ENCODE data around the gene GMPR2.
"Not testable (repeated sequence)": the region's sequence is repeated elsewhere in the genome, so short reads cannot be mapped to it uniquely, and the experiment has no call there.

The GMPR2 gene

DNA sequence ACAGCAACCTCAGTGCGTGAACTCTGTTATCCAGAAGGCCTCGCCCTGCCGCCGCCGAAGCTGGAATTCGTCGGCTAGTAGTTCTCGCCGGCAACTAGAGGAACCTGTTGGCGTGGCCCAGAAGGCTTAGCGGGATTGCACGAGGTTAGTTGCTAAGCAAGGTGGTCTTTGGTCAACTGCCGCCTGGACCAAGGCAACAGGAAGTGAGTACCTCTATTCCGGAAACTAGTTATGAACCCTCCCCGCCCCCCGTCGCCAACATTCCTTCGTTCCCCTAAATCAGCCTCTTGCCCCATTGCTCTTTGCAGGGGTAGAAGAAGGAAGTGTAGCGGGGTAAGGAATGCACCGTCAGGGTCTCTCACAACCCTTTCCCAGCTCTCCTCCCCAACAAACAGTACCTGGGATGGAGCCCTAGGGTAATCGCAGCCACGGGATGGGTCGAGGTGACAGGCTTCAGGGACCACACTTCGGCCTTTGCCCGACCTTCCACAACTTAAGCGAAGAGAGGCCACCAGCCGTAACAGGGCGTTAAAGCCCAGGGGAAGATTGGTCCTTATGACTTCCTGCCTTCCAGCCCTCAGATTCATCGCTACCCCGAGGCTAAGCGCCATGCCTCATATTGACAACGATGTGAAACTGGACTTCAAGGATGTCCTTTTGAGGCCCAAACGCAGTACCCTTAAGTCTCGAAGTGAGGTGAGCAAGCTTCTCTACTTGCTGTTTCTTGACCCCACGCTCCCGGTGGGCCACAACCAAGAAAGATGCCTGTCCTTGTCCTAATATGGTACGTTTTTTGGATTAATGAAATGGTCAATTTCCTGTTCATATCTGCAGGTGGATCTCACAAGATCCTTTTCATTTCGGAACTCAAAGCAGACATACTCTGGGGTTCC is at the start of gene GMPR2:
GMPR2 (plus strand) TSS at position 285 of the 893 bp plus-strand sequence; CDS start at position 610, 325 bp downstream.
- DNase-seq = no peak

- no peak for DNase-seq
These were observed 49.7 kb upstream of the GMPR2 start for GRCh38 chr14:24183014-24183481.

DNA sequence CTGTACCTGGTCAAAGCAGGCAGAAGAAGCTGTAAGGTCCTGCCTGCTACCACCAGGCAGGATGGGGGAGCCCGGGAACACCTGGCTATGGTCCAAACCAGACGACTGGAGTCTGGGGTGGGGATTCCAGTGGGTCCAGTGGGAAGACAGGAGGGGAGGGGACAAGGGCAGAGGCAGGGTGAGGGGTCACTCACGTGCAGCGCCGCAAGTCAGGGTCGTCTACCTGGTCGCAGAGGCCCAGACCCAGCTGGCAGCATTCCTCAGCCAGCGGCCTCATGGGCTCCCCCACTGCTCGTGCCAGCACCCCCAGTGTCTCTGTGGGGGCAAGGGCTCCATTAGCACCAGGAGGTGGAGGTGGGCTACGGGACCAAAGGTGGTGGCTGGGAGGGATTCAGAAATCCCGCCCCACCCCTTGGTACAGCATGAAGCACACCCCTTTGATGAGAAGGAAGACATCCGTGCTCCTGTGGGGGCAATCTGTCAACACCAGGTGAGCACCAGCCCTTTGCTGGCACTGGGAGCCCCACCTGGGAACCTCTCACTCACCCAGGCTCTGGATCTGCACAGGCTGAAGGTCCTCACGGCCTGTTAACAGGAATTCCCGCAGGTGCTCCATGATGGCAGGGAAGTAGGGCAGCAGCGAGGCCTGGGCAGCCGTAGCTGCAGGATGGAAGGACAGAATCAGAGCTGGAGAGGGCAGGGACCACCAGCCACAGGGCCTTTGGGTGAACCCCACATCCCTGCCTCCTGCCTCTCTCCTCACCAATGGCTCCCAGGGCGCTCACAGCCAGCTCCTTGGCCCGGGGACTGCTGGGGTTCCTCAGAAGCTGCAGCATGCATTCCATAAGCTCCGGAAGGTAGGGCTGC is 48.4 kb upstream of the GMPR2 start:
- no peak for DNase-seq

GRCh38 chr14:24185026-24185425 is 47.7 kb upstream of the GMPR2 start:
- DNase-seq = no peak

- no peak for DNase-seq
These were observed 47.0 kb upstream of the GMPR2 start for GRCh38 chr14:24185741-24186140.

DNA sequence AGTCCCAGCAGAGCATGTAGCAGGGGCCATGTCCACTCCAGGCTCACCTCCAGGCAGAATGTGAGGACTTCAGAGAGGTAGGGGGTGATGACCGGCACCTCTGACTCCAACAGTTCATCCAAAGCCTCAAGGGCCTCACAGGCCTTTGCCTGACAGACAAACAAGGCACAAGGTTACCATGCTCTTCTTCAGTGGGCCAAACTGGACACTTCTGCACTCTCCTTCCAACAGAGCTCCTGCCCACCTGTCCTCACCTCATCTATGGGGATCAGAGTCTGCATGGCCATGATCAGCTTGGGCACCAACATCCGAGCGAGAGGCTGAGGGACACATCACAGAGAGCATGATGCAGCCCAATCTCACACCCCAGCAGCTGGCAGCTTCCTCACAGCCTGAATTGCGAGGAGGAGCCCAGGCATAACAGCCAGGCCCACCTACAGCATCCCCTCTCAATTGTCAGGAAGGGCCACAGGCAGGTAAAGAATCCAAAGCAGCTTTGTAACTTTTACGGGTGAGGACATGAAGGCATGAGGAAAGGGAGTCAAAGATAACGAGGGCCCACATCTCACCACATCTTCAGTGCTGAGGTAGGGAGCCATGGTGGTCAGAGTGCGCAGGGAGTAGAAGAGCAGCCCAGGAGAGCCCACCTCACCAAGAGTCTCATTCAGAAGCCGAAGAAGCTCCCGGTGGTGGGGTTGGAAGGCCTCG is 45.7 kb upstream of the GMPR2 start:
- DNase-seq = no peak

- DNase-seq = no peak
These were observed 45.2 kb upstream of the GMPR2 start for GRCh38 chr14:24187539-24187915.

- peak; percentile 98 for DNase-seq
These were observed 44.3 kb upstream of the GMPR2 start, which contains the start of gene IPO4 for GRCh38 chr14:24188251-24189058. IPO4 (minus strand) TSS chr14:24188816; CDS start chr14:24188787, 29 bp downstream.

- DNase-seq = no peak
These were observed 43.7 kb upstream of the GMPR2 start for GRCh38 chr14:24189059-24189375.

DNA sequence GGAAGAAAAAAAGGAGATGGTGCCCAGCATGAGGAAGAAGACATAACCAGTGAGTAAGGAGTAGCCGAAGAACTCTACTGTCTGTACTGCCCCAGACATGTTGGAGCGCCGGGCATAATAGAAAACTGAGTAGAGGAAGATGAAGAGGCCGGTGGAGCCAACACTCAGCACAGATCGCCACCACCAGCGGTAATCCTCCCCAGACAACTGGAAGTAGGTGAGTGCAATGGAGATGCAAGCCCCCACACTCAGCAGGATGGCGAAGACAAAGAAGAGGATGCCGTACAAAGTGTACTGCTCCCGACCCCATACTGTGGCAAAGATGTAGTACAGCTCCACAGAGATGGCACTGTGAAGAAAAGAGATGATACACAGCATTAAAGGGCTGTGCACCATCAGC is 43.3 kb upstream of the GMPR2 start:
- no peak for DNase-seq

- no peak for DNase-seq
These were observed 42.3 kb upstream of the GMPR2 start for GRCh38 chr14:24190416-24190815.

DNA sequence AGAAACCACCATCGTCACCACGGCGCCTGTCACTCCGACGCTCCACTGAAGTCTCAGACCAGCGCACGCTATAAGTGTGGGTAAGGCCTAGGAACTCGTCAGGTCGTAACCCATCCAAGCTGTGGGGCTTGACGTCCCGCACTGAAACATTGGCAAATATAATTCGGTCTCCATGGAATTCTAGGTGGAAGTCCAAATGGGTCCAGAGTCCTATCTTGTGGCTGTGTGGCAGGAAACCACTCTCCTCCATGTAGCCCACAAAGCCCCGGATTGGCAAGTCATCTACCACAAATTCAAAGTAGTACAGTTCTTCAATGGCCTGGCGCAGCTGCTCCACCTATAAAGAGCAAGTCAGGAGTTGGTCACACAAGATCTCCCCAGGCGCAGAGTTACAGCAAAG is 39.8 kb upstream of the GMPR2 start:
- no peak for DNase-seq

DNA sequence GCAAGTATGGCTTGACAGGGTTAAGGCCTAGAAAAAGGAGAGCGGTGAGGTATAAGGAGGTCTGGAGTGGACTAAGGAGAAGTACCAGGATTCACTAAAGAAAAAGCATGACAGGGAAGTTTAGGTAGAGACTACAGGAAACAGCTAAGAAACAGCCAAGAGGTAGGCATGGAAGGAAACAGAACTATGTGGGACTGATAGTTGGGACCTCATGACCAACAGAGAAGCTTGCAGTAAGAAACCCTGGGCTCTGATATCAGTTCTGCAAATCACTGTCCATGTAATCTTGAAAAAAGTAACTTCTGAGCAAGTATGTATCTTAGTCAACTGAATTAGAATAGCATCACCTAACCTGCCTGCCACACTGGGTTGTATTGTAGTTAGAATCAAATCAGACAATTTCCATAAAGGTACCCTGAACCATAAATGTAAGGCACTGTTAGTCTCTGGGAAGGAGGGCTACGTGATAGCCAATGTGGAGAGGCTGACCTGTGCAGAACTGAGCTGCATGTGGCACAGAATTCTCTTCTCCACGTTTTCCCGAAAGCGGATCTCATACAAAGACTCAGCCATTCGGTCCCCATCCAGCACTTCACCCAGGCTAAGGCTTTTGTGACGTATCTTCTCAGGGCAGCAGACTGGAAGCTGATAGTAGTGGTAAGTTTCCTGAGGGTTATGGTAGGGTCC is 38.4 kb upstream of the GMPR2 start:
- DNase-seq = no peak

DNA sequence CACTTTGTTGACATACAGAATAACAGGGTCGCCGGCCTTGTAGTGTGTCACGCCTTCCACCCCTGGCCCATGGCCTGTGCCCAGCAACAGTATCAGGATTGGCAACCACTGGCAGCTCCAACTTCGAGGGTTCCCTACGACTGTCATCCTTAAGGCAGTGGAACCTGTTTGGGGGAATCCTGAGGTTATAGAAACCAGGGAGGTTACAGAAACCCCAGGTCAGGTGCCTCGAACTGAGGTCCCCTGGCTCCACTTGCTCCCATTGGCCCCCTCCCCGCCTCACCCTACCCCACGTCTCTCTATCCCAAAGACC is 37.9 kb upstream of the GMPR2 start:
- no peak for DNase-seq

GRCh38 chr14:24195186-24196070 is 37.3 kb upstream of the GMPR2 start, which contains the start of gene TM9SF1:
TM9SF1 (minus strand) TSS chr14:24195441; CDS start chr14:24195019, 422 bp downstream.
- peak; percentile 91 for DNase-seq

GRCh38 chr14:24196071-24197055 is 36.4 kb upstream of the GMPR2 start:
- DNase-seq = peak; percentile 52

DNA sequence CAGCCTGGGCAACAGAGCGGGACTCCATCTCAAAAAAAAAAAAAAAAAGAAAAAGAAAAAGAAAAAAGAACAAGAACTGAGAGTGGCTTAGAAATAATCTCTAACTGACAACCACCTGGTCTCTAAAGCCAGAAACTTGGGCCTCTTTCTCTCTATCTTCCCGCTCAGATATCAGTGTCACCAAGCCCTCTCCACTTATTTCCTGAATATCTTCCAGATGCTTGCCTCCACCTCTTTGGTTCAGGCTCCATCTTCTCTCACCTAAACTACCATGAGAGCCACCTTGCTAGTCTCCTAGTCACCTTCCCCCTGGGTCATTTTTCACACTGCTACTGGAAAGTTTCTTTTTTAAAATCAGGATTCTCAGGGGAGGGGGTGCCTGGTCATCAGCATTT is 35.7 kb upstream of the GMPR2 start:
- DNase-seq = no peak

GRCh38 chr14:24198814-24199524 is 33.8 kb upstream of the GMPR2 start:
- DNase-seq = no peak

DNA sequence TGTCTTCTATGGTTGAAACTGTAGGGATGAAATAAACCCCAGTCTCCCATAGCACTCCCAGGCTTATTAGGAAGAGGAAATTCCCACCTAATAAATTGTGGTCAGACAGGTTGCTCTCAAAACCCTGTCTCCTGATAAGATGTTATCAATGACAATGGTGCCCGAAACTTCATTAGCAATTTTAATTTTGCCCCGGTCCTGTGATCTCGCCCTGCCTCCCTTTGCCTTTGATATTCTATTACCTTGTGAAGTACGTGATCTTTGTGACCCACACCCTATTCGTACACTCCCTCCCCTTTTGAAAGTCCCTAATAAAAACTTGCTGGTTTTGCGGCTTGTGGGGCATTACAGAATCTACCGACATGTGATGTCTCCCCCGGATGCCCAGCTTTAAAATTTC is 30.2 kb upstream of the GMPR2 start:
- DNase-seq = not testable (repeated sequence)

All from DMS53 (cell line).